ENCODE data around the gene KCNH6.

The KCNH6 gene

GRCh38 chr17:63555500-63556156 is 32.5 kb downstream of the KCNH6 start (continued):
- no peak for TF ChIP-seq PATZ1 (CRISPR knock-in tag; IDR thresholded peaks at IDR 0.05; ENCODE audit: borderline replicate concordance)
- no peak for TF ChIP-seq ISL1 (CRISPR knock-in tag; IDR thresholded peaks at IDR 0.05)
- no peak for TF ChIP-seq SNAI2 (CRISPR knock-in tag; IDR thresholded peaks at IDR 0.05)

GRCh38 chr17:63557416-63557815 is 34.3 kb downstream of the KCNH6 start:
- ATAC-seq, result no peak
- TF ChIP-seq GLIS3 (CRISPR knock-in tag; IDR thresholded peaks at IDR 0.05), result no peak
- TF ChIP-seq CREB5 (CRISPR knock-in tag; IDR thresholded peaks at IDR 0.05; ENCODE audit: low read depth), result no peak
- TF ChIP-seq BACH2 (CRISPR knock-in tag; IDR thresholded peaks at IDR 0.05; ENCODE audit: borderline replicate concordance), result no peak
- no peak for TF ChIP-seq ISL1 (CRISPR knock-in tag; IDR thresholded peaks at IDR 0.05)
- no peak for TF ChIP-seq ZFP3 (CRISPR knock-in tag; IDR thresholded peaks at IDR 0.05)
- no peak for TF ChIP-seq PATZ1 (CRISPR knock-in tag; IDR thresholded peaks at IDR 0.05; ENCODE audit: borderline replicate concordance)
- TF ChIP-seq TCF4 (CRISPR knock-in tag; IDR thresholded peaks at IDR 0.05; ENCODE audit: borderline replicate concordance), result no peak
- TF ChIP-seq CSRNP3 (CRISPR knock-in tag; IDR thresholded peaks at IDR 0.05), result no peak
- no peak for TF ChIP-seq ARNTL (CRISPR knock-in tag; IDR thresholded peaks at IDR 0.05; ENCODE audit: borderline replicate concordance, low read depth)
- TF ChIP-seq CSDC2 (CRISPR knock-in tag; IDR thresholded peaks at IDR 0.05), result no peak
- no peak for TF ChIP-seq ZNF565 (CRISPR knock-in tag; conservative IDR thresholded peaks at IDR 0.05; ENCODE audit: low read depth)
- TF ChIP-seq TSHZ2 (CRISPR knock-in tag; IDR thresholded peaks at IDR 0.05), result no peak
- TF ChIP-seq ZC3H10 (CRISPR knock-in tag; IDR thresholded peaks at IDR 0.05), result no peak
- TF ChIP-seq SNAI2 (CRISPR knock-in tag; IDR thresholded peaks at IDR 0.05), result no peak
- no peak for TF ChIP-seq TOX (CRISPR knock-in tag; IDR thresholded peaks at IDR 0.05; ENCODE audit: borderline replicate concordance)
- TF ChIP-seq OSR1 (CRISPR knock-in tag; IDR thresholded peaks at IDR 0.05), result no peak
- TF ChIP-seq ESRRG (CRISPR knock-in tag; IDR thresholded peaks at IDR 0.05), result no peak
- TF ChIP-seq ZNF70 (CRISPR knock-in tag; IDR thresholded peaks at IDR 0.05), result no peak
- TF ChIP-seq ZFP30 (CRISPR knock-in tag; IDR thresholded peaks at IDR 0.05), result no peak
- no peak for TF ChIP-seq ZNF8 (CRISPR knock-in tag; IDR thresholded peaks at IDR 0.05)

GRCh38 chr17:63558441-63558840 is 35.3 kb downstream of the KCNH6 start:
- TF ChIP-seq ZNF8 (CRISPR knock-in tag; IDR thresholded peaks at IDR 0.05), result no peak
- no peak for TF ChIP-seq ZFP30 (CRISPR knock-in tag; IDR thresholded peaks at IDR 0.05)
- TF ChIP-seq CREB5 (CRISPR knock-in tag; IDR thresholded peaks at IDR 0.05; ENCODE audit: low read depth), result no peak
- TF ChIP-seq ISL1 (CRISPR knock-in tag; IDR thresholded peaks at IDR 0.05), result no peak
- no peak for TF ChIP-seq TSHZ2 (CRISPR knock-in tag; IDR thresholded peaks at IDR 0.05)
- TF ChIP-seq ESRRG (CRISPR knock-in tag; IDR thresholded peaks at IDR 0.05), result no peak
- no peak for ATAC-seq

Measured in SK-N-SH treated with all-trans-retinoic acid at 6 μM for 48 hours (cell line).